Peyer's patch (tissue), 4 donors: ENCODE measurements around the gene SLC9A3.

Experiments used
- POLR2A ChIP-seq, 2 donors: fragments of 450-650 bp; IDR thresholded peaks; one replicate each; pipeline ENCODE4 v1.5.1; 2017; ENCODE audit warnings: antibody characterized with exemption in 2 of 2, mild to moderate bottlenecking in 2 of 2, moderate library complexity in 2 of 2
- TF ChIP-seq, protein P1 (sequence below), 6 experiments: fragments of 450-650 bp in 4 of 6; fragments of 200-600 bp in 2 of 6; sonication (generic) in 1 of 6; IDR thresholded peaks; one replicate each; pipeline ENCODE4 v1.5.1; 2017 to 2019; ENCODE audit warnings: antibody characterized with exemption in 6 of 6, mild to moderate bottlenecking in 3 of 6, moderate library complexity in 1 of 6

DNA sequence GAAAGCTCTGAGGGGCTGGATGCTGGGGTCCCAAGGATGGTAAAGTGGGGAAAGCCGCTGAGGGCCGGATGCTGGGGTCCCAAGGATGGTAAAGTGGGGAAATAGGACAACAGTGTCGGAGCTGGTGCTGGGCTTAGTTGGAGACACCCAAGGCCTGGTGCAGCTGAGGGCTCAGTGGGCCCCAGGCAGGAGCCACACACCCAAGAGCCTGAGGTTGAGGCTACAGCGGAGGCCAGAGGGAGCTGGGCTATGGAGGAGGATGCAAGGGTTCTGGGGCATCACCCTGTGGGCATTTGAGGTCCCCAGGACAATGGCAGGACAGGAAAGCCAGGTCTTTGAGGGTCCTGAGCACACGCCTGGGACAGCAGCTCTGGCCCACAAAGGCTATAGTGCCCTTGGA, 19.1 kb upstream of the SLC9A3 start:
- TF ChIP-seq, protein P1, sequence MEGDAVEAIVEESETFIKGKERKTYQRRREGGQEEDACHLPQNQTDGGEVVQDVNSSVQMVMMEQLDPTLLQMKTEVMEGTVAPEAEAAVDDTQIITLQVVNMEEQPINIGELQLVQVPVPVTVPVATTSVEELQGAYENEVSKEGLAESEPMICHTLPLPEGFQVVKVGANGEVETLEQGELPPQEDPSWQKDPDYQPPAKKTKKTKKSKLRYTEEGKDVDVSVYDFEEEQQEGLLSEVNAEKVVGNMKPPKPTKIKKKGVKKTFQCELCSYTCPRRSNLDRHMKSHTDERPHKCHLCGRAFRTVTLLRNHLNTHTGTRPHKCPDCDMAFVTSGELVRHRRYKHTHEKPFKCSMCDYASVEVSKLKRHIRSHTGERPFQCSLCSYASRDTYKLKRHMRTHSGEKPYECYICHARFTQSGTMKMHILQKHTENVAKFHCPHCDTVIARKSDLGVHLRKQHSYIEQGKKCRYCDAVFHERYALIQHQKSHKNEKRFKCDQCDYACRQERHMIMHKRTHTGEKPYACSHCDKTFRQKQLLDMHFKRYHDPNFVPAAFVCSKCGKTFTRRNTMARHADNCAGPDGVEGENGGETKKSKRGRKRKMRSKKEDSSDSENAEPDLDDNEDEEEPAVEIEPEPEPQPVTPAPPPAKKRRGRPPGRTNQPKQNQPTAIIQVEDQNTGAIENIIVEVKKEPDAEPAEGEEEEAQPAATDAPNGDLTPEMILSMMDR (IDR thresholded peaks at IDR 0.05), result no peak
- TF ChIP-seq POLR2A (IDR thresholded peaks at IDR 0.05), result no peak
